ENCODE measurements around the gene RNF207.

DNA sequence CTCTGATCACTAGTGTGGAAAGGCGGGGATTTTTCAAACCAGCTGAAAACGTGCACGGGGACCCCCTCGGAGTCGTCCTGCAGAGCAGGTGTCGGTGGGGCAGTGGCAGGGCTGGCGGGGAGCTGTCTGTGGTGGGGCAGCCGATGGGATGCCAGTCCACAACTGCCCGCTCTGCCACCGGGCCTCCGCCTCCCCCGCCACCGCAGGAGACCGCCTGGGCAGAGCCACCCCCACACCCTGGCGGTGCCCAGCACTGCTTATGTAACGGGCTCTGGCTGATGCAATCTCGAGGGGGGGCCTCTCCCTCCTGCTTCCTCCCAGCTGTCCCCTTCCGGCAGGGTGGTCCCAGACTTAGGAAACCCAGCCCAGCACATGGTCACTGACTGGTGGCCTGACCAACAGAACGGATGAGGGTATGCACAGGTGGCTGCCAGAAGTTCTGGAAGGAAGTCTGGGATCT lies 35.1 kb upstream of the RNF207 start:
- TF ChIP-seq GATA2 (IDR thresholded peaks at IDR 0.05; ENCODE audit: low read depth, low read length): no peak
- TF ChIP-seq GATA3 (IDR thresholded peaks at IDR 0.05; ENCODE audit: low read depth, low read length): no peak
